K562 (cell line): ENCODE data around the gene AQR. TPM values are rescaled to one million over a fixed set of nuclear protein-coding genes. Genes with fewer than 3 reads are reported as not detected.

ENCODE experiments used
- ATAC-seq: fragments of 200-7000 bp; cut with Tn5 transposase; 3 replicates; pipeline ENCODE4 v1.9.1; 2020; ENCODE audit warnings: moderate library complexity
- BruUV-seq: library from RNA; stranded (reverse); fragments of 400-500 nt; replicated peaks from 2 replicates; lab custom pipeline; 2021; lab: Mats Ljungman, UMichigan
- CTCF ChIA-PET: fragments of 300-600 bp; formaldehyde crosslinking; extraction: SDS; loops from one replicate; lab custom pipeline; 2021; ENCODE audit warnings: low intra/inter-chr PET ratio; lab: Yijun Ruan, JAX
- POLR2A ChIA-PET: fragments of 300-600, 350-650 bp; sonication (Branson Sonifier 250); formaldehyde crosslinking; extraction: SDS; loops from one replicate; lab custom pipeline; 2021; ENCODE audit warnings: antibody characterized with exemption, inconsistent platforms; lab: Yijun Ruan, JAX
- DNase-seq, 4 experiments: peaks; one replicate each; pipeline versions ENCODE4 v3.0.0 to v3.0.0-alpha.2; 2011 to 2018; ENCODE audit warnings: low spot score in 3 of 4, mixed read lengths in 3 of 4; ENCODE audit errors: extremely low read depth in 1 of 4
- FAIRE-seq: peaks from 2 replicates; lab custom pipeline; 2011; peaks lifted over from hg19 to GRCh38; lab: Jason Lieb, UNC
- H2AFZ ChIP-seq: 2 replicates; pipeline ENCODE4 v1.6.0; 2011; ENCODE audit warnings: low read depth, low read length, control low read depth, inconsistent platforms
- H3K27ac ChIP-seq: fragments of 200-600 bp; 3 replicates; pipeline ENCODE4 v1.8.0; 2011; ENCODE audit warnings: low read depth, mild to moderate bottlenecking, control low read depth, inconsistent platforms, low read length, moderate library complexity, mixed read lengths; ENCODE audit errors: extremely low read depth
- H3K27me3 ChIP-seq, 2 experiments: fragments of 300-600 bp in 1 of 2; 2 replicates in 1 of 2; 3 replicates in 1 of 2; pipeline versions ENCODE4 v1.6.0 to v1.8.0; 2011; ENCODE audit warnings: inconsistent platforms in 2 of 2, low read length in 2 of 2, mild to moderate bottlenecking in 1 of 2, mixed read lengths in 1 of 2, moderate library complexity in 1 of 2; ENCODE audit not compliant: control insufficient read depth in 2 of 2, insufficient read depth in 2 of 2
- H3K36me3 ChIP-seq: fragments of 300-600 bp; 3 replicates; pipeline ENCODE4 v1.8.0; 2011; ENCODE audit warnings: mild to moderate bottlenecking, low read length, inconsistent platforms; ENCODE audit not compliant: control insufficient read depth, insufficient read depth
- H3K4me1 ChIP-seq, 2 experiments: fragments of 200-600 bp in 1 of 2; replicated peaks in 1 of 2; 2 replicates in 1 of 2; 3 replicates in 1 of 2; pipeline versions ENCODE4 v1.5.1 to v1.8.0; 2011; ENCODE audit warnings: inconsistent platforms in 2 of 2, low read length in 2 of 2, mild to moderate bottlenecking in 1 of 2, mixed read lengths in 1 of 2, moderate library complexity in 1 of 2; ENCODE audit not compliant: control insufficient read depth in 2 of 2, insufficient read depth in 2 of 2
- H3K4me2 ChIP-seq: 2 replicates; pipeline ENCODE4 v1.6.1; 2011; ENCODE audit warnings: low read length, control low read depth, inconsistent platforms, mixed read lengths; ENCODE audit not compliant: insufficient read depth
- H3K4me3 ChIP-seq: fragments of 200-600 bp; sonication (generic), shearing (Covaris generic); 2 replicates; pipeline ENCODE4 v1.5.1; 2016; ENCODE audit warnings: control low read depth, inconsistent platforms
- H3K79me2 ChIP-seq: fragments of 200-600 bp; 3 replicates; pipeline ENCODE4 v1.8.0; 2011; ENCODE audit warnings: low read length, inconsistent platforms; ENCODE audit not compliant: control insufficient read depth, insufficient read depth
- H3K9ac ChIP-seq, 2 experiments: 2 replicates each; pipeline versions ENCODE4 v1.6.0 to v1.6.1; 2011; ENCODE audit warnings: low read depth in 2 of 2, low read length in 2 of 2, control low read depth in 1 of 2, inconsistent platforms in 1 of 2, mild to moderate bottlenecking in 1 of 2, mixed read lengths in 1 of 2; ENCODE audit not compliant: insufficient read depth in 1 of 2
- H3K9me1 ChIP-seq: one replicate; pipeline ENCODE4 v1.6.0; 2011; ENCODE audit warnings: inconsistent platforms, mild to moderate bottlenecking, low read length, moderate library complexity; ENCODE audit not compliant: control insufficient read depth, insufficient read depth
- H3K9me3 ChIP-seq: replicated peaks from 2 replicates; pipeline ENCODE4 v1.5.1; 2011; ENCODE audit warnings: low read depth, low read length, inconsistent platforms; ENCODE audit not compliant: control insufficient read depth, insufficient read depth
- H4K20me1 ChIP-seq: replicated peaks from 2 replicates; pipeline ENCODE4 v1.6.1; 2011; ENCODE audit warnings: low read length, inconsistent platforms, mixed read lengths; ENCODE audit not compliant: control insufficient read depth, insufficient read depth
- CREBBP ChIP-seq: IDR thresholded peaks from one replicate; pipeline ENCODE4 v1.6.1; 2012; ENCODE audit warnings: low read depth, mild to moderate bottlenecking, control low read depth, inconsistent platforms, low read length
- E2F6 ChIP-seq, 2 experiments: IDR thresholded peaks; 2 replicates each; pipeline ENCODE4 v1.6.1; 2011; ENCODE audit warnings: borderline replicate concordance in 1 of 2, control low read depth in 1 of 2, low read depth in 1 of 2, low read length in 1 of 2, mild to moderate bottlenecking in 1 of 2, mixed read lengths in 1 of 2, moderate library complexity in 1 of 2; ENCODE audit not compliant: insufficient read depth in 1 of 2, insufficient read length in 1 of 2, poor library complexity in 1 of 2, severe bottlenecking in 1 of 2; ENCODE audit errors: extremely low read depth in 1 of 2
- EP400 ChIP-seq: fragments of 450-650 bp; IDR thresholded peaks from 2 replicates; pipeline ENCODE4 v1.6.1; 2017; ENCODE audit warnings: antibody characterized with exemption, mild to moderate bottlenecking, moderate library complexity
- ETV5 ChIP-seq: sonication (generic); formaldehyde crosslinking; IDR thresholded peaks from 2 replicates; pipeline ENCODE4 v1.4.0; 2020; ENCODE audit warnings: low read depth, mild to moderate bottlenecking, missing genetic modification reagents
- HDAC3 ChIP-seq: fragments of 450-650 bp; IDR thresholded peaks from 2 replicates; pipeline ENCODE4 v1.6.1; 2018; ENCODE audit warnings: borderline replicate concordance, mild to moderate bottlenecking, moderate library complexity; ENCODE audit not compliant: partially characterized antibody
- KAT7 ChIP-seq: sonication (generic); formaldehyde crosslinking; IDR thresholded peaks from 2 replicates; pipeline ENCODE4 v1.8.0; 2022; ENCODE audit warnings: missing genetic modification reagents, mild to moderate bottlenecking, borderline replicate concordance
- OTX1 ChIP-seq: fragments of 450-650 bp; formaldehyde crosslinking; IDR thresholded peaks from 2 replicates; pipeline ENCODE4 v1.4.0; 2022; ENCODE audit warnings: mild to moderate bottlenecking
- PHF21A ChIP-seq: fragments of 450-650 bp; IDR thresholded peaks from 2 replicates; pipeline ENCODE4 v1.6.1; 2017; ENCODE audit warnings: low read depth, borderline replicate concordance
- POLR3A ChIP-seq: IDR thresholded peaks from 2 replicates; pipeline ENCODE4 v1.6.1; 2011; ENCODE audit warnings: borderline replicate concordance, mild to moderate bottlenecking, moderate library complexity; ENCODE audit not compliant: insufficient read length, insufficient read depth; ENCODE audit errors: extremely low read depth
- RAD51 ChIP-seq: fragments of 450-650 bp; IDR thresholded peaks from 2 replicates; pipeline ENCODE4 v1.7.1; 2016; ENCODE audit warnings: low read depth, mild to moderate bottlenecking, borderline replicate concordance
- STAT6 ChIP-seq: sonication (generic); formaldehyde crosslinking; IDR thresholded peaks from 2 replicates; pipeline ENCODE4 v1.8.1; 2023; ENCODE audit warnings: mild to moderate bottlenecking, missing genetic modification reagents
- TOE1 ChIP-seq, 2 experiments: fragments of 450-650 bp in 1 of 2; sonication (generic) in 1 of 2; formaldehyde crosslinking in 1 of 2; IDR thresholded peaks; 2 replicates each; pipeline versions ENCODE4 v1.7.1 to v1.8.0; 2016 to 2022; ENCODE audit warnings: borderline replicate concordance in 2 of 2, mild to moderate bottlenecking in 2 of 2, antibody characterized with exemption in 1 of 2, inconsistent platforms in 1 of 2, low read depth in 1 of 2, missing genetic modification reagents in 1 of 2, moderate library complexity in 1 of 2
- in situ Hi-C: fragments of 300-500 bp; cut with MboI; formaldehyde crosslinking; loops from 4 replicates; pipeline ENCODE4 v1.15.0; 2018; ENCODE audit warnings: inconsistent platforms, mixed read lengths
- intact Hi-C: fragments of 100-400 bp; cut with micrococcal nuclease; formaldehyde crosslinking; loops from 2 replicates; pipeline ENCODE4 v1.14.2; 2022
- polyA plus RNA-seq, 8 experiments: library from polyadenylated mRNA; depleted of rRNA in 4 of 8; stranded (reverse) in 5 of 8; unstranded in 3 of 8; fragments of >200 nt; fragmentation: Nextera tagmentation in 2 of 8; fragmentation: Illumina TruSeq in 1 of 8; extraction: Ambion mirVana in 2 of 8; extraction: Trizol in 1 of 8; gene quantifications; 2 replicates each; pipeline versions ENCODE4 v1.2.1 to v1.2.3, GENCODE V29; 2011 to 2014; ENCODE audit warnings: inconsistent platforms in 1 of 8, missing spikeins in 1 of 8
- total RNA-seq, 7 experiments: library from RNA; depleted of rRNA in 6 of 7; stranded (reverse); fragments of >200 nt in 6 of 7; fragmentation: Illumina TruSeq in 2 of 7; extraction: Trizol in 2 of 7; gene quantifications; 2 replicates each; pipeline versions ENCODE4 v1.2.1 to v1.2.3, GENCODE V29; 2011 to 2021; ENCODE audit warnings: low replicate concordance in 1 of 7
- TF ChIP-seq, protein P1 (sequence below): sonication (generic); formaldehyde crosslinking; IDR thresholded peaks from 2 replicates; pipeline ENCODE4 v1.8.0; 2022; ENCODE audit warnings: missing genetic modification reagents, mild to moderate bottlenecking, borderline replicate concordance

AQR gene
- total and polyA plus RNA-seq, 9 of the 15 experiments (the other 6 are each of a cell fraction or from before 2014, with no cell fraction given) = 22.0 to 62.9 (median 39.3) TPM

DNA sequence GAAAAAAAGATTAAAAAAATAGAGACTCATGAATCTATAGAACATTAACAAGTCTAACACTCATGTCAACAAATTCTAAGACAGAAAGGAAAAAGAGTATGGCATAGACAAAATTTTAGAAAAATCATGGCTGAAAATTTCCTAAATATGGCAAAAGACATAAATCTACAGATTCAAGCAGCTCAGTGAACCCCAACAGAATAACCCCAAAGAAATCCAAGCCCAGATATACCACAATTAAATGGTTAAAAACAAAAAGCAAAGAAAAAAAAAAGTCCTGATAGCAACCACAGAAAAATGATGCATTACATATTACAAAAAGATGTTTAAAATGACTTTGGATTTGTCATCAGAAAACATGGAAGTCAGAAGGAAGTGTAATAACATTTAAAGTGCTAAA is 75.6 kb downstream of the AQR start:
- H4K20me1 ChIP-seq = no peaks in the 10 kb centered on the region
- H3K9ac ChIP-seq = no peak overlapping the region
- TF ChIP-seq TOE1 (IDR thresholded peaks at IDR 0.05; ENCODE audit: borderline replicate concordance) (no peak), TOE1 (CRISPR knock-in tag; IDR thresholded peaks at IDR 0.05; ENCODE audit: borderline replicate concordance, low read depth) (no peak), ETV5 (CRISPR knock-in tag) (no peak), CREBBP (no peak), STAT6 (CRISPR knock-in tag) (no peak), POLR3A (no peak), HDAC3 (no peak), OTX1 (no peak), KAT7 (no peak), EP400 (no peak), PHF21A (no peak), E2F6 (IDR thresholded peaks at IDR 0.05; ENCODE audit: borderline replicate concordance in 1 of 2, extremely low read depth in 1 of 2, insufficient read depth in 1 of 2, insufficient read length in 1 of 2, low read depth in 1 of 2, low read length in 1 of 2, poor library complexity in 1 of 2, severe bottlenecking in 1 of 2) (no peak), RAD51 (no peak)
- TF ChIP-seq, protein P1, sequence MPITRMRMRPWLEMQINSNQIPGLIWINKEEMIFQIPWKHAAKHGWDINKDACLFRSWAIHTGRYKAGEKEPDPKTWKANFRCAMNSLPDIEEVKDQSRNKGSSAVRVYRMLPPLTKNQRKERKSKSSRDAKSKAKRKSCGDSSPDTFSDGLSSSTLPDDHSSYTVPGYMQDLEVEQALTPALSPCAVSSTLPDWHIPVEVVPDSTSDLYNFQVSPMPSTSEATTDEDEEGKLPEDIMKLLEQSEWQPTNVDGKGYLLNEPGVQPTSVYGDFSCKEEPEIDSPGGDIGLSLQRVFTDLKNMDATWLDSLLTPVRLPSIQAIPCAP = no peak
- no peaks in the 10 kb centered on the region for H3K79me2 ChIP-seq
- intact Hi-C loops = no loop called here
- ATAC-seq = no peak
- H2AFZ ChIP-seq = no peak overlapping the region
- no peak for DNase-seq
- no peak overlapping the region for H3K4me3 ChIP-seq
- H3K27me3 ChIP-seq = no peaks in the 10 kb centered on the region
- ChIA-PET POLR2A (no interaction called here), CTCF (no interaction called here)
- no peaks in the 10 kb centered on the region for H3K4me1 ChIP-seq
- no peak overlapping the region for H3K4me2 ChIP-seq
- peak; percentile 26 for FAIRE-seq
- H3K36me3 ChIP-seq = peaks cover 85% of the 10 kb centered on the region
- in situ Hi-C loops = no loop called here
- peaks cover 13% of the 10 kb centered on the region for H3K9me3 ChIP-seq
- BruUV-seq = no TSS peak
- no peak overlapping the region for H3K27ac ChIP-seq
- no peaks in the 10 kb centered on the region for H3K9me1 ChIP-seq
